ENCODE measurements around the gene MAGT1.
"Not testable (repeated sequence)": the region's sequence is repeated elsewhere in the genome, so short reads cannot be mapped to it uniquely, and the experiment has no call there.

MAGT1 gene

DNA sequence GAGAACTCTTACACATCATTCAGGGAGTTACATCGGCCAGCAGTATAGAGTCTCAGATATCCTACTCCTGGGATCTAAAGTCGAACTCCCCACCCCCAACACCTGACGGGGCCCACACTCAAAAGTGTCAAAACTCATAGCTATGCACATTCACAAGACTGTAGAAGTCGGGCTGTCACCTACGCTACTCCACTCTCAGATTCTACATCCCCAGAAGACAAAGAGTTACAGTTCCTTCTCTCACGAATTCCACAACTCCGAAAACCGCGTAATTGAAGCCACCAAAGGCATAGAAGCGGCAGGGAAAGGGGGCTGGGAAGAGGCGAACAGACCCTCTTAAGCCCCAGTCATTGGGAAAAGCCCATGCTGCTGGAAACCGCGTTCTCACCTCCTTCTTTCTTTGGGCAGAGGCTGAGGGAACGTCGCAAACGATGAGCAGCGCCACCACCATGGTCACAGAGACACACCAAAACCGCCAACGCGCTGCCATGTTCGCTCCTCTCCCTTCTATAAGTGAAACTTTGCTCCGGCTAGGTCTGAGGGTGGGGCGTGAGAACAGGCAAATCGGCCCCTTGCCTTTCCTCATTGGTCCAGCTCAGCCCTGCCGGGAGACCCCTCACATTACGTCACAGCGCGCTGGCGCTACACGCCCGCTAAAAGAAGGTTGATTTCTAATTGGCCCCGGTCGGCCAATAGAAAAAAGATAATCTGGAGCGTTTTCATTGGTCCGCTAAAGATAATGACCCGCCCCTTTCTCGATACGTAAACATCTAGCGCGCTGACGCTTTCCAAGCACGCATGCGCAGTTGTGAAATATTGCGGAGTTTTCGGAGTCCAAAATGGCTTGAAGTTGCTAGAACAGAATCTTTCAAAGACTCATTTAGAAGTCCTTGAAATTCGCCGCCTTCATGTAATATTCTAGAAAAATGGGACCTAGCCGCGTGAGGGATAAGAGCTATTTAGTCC is at the start of gene MAGT1:
Gene MAGT1, minus strand, starts transcription at position 515 of the 966 bp plus-strand sequence. Its CDS starts 25 bp downstream, at position 490.
- H3F3A ChIP-seq (ENCODE audit: insufficient read depth, low read length): no peaks in the 10 kb centered on the region
- peaks cover 57% of the 10 kb centered on the region for H3K79me2 ChIP-seq (ENCODE audit: low read length)
- no peaks in the 10 kb centered on the region for H3K36me3 ChIP-seq (replicated peaks; ENCODE audit: insufficient read depth, low read length)
- H3K9ac ChIP-seq (ENCODE audit: low read length): peak within 1 kb of the TSS; percentile 97
- peak; percentile 97 for DNase-seq
- H3K4me2 ChIP-seq (ENCODE audit: low read depth, low read length): peak within 1 kb of the TSS; percentile 72
- no peaks in the 10 kb centered on the region for H3K4me1 ChIP-seq (ENCODE audit: low read length)
- no peaks in the 10 kb centered on the region for H3K27me3 ChIP-seq (replicated peaks; ENCODE audit: insufficient read depth, low read length)
- H3K4me3 ChIP-seq (ENCODE audit: low read length): peak within 1 kb of the TSS; percentile 78
- H3K27ac ChIP-seq (ENCODE audit: low read length): peak within 1 kb of the TSS; percentile 96
- H3K9me3 ChIP-seq (replicated peaks; ENCODE audit: insufficient read depth, low read length): no peaks in the 10 kb centered on the region
- H2AFZ ChIP-seq (ENCODE audit: low read length): peak within 1 kb of the TSS; percentile 69
- no peaks in the 10 kb centered on the region for H4K20me1 ChIP-seq (ENCODE audit: insufficient read depth, low read length)
- H3K9me2 ChIP-seq (replicated peaks; ENCODE audit: insufficient read depth, low read length): no peaks in the 10 kb centered on the region
- no peak for TF ChIP-seq EZH2phosphoT487 (IDR thresholded peaks at IDR 0.05; ENCODE audit: low read length)
- TF ChIP-seq, protein P1, sequence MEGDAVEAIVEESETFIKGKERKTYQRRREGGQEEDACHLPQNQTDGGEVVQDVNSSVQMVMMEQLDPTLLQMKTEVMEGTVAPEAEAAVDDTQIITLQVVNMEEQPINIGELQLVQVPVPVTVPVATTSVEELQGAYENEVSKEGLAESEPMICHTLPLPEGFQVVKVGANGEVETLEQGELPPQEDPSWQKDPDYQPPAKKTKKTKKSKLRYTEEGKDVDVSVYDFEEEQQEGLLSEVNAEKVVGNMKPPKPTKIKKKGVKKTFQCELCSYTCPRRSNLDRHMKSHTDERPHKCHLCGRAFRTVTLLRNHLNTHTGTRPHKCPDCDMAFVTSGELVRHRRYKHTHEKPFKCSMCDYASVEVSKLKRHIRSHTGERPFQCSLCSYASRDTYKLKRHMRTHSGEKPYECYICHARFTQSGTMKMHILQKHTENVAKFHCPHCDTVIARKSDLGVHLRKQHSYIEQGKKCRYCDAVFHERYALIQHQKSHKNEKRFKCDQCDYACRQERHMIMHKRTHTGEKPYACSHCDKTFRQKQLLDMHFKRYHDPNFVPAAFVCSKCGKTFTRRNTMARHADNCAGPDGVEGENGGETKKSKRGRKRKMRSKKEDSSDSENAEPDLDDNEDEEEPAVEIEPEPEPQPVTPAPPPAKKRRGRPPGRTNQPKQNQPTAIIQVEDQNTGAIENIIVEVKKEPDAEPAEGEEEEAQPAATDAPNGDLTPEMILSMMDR (IDR thresholded peaks at IDR 0.05; ENCODE audit: low read length): no peak
- TF ChIP-seq EZH2 (optimal IDR thresholded peaks at IDR 0.05; ENCODE audit: low read depth, low read length): no peak

DNA sequence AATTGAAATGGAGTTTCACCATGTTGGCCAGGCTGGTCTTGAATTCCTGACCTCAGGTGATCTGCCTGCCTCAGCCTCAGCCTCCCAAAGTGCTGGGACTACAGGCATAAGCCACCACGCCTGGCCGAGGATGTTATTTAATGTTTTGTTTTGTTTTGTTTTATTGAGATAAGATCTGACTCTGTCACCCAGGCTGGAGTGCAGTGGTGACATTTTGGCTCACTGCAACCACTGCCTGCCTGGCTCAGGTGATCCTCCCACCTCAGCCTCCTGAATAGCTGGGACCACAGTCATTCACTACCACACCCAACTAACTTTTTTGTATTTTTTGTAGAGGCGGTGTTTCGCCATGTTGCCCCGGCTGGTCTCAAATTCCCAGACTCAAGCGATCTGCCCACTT is 49.8 kb upstream of the MAGT1 start:
- not testable (repeated sequence) for H3K27ac ChIP-seq (ENCODE audit: low read length); H3K9me2 ChIP-seq (replicated peaks; ENCODE audit: insufficient read depth, low read length); H4K20me1 ChIP-seq (ENCODE audit: insufficient read depth, low read length); H3F3A ChIP-seq (ENCODE audit: insufficient read depth, low read length); H2AFZ ChIP-seq (ENCODE audit: low read length); H3K36me3 ChIP-seq (replicated peaks; ENCODE audit: insufficient read depth, low read length); H3K9me3 ChIP-seq (replicated peaks; ENCODE audit: insufficient read depth, low read length); H3K9ac ChIP-seq (ENCODE audit: low read length); H3K4me3 ChIP-seq (ENCODE audit: low read length); H3K4me2 ChIP-seq (ENCODE audit: low read depth, low read length); H3K27me3 ChIP-seq (replicated peaks; ENCODE audit: insufficient read depth, low read length); H3K4me1 ChIP-seq (ENCODE audit: low read length); DNase-seq
- peaks cover 11% of the 10 kb centered on the region; the same call in 1 of the 2 replicates for H3K79me2 ChIP-seq (ENCODE audit: low read length)

DNA sequence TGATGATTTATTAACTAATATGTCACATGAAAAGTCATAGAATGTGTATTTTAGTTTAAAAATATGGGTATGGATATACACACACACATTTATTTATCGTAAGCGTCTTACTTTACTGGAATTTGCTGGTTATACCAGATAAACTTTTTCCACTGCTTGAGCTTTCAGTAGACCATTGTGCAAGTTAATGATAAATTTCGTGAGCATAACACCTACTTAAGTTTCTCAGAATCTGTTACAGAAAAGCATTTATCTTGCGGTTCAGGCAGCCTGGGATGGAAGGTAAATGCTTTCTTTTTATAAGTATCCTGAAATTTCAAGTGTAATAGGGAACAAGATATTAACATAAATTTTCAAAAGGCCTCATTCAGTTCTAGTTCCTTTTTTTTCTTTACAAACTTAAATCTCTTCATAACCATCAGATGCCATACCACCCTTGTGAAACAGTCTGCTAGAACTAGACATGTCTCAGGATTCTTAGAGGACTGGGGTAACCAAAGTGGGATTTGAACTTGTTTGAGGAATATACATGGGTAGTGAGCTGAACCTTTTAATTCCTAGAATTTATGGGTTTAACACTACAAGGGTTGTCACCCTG is 42.9 kb upstream of the MAGT1 start:
- H3K36me3 ChIP-seq (replicated peaks; ENCODE audit: insufficient read depth, low read length): no peaks in the 10 kb centered on the region
- no peak overlapping the region for H3K4me3 ChIP-seq (ENCODE audit: low read length)
- 0 out of 2 replicates have a peak, but pooled peaks cover under 1% of the 10 kb centered on the region for H3K4me1 ChIP-seq (ENCODE audit: low read length)
- no peaks in the 10 kb centered on the region for H4K20me1 ChIP-seq (ENCODE audit: insufficient read depth, low read length)
- no peaks in the 10 kb centered on the region for H3K9me2 ChIP-seq (replicated peaks; ENCODE audit: insufficient read depth, low read length)
- H3K27me3 ChIP-seq (replicated peaks; ENCODE audit: insufficient read depth, low read length): no peaks in the 10 kb centered on the region
- peaks cover 21% of the 10 kb centered on the region for H3K79me2 ChIP-seq (ENCODE audit: low read length)
- H2AFZ ChIP-seq (ENCODE audit: low read length): no peak overlapping the region
- H3K4me2 ChIP-seq (ENCODE audit: low read depth, low read length): no peak overlapping the region
- no peaks in the 10 kb centered on the region for H3K9me3 ChIP-seq (replicated peaks; ENCODE audit: insufficient read depth, low read length)
- H3K9ac ChIP-seq (ENCODE audit: low read length): no peak overlapping the region
- TF ChIP-seq EZH2 (optimal IDR thresholded peaks at IDR 0.05; ENCODE audit: low read depth, low read length) (no peak), EZH2phosphoT487 (IDR thresholded peaks at IDR 0.05; ENCODE audit: low read length) (no peak)
- TF ChIP-seq, protein P1 (IDR thresholded peaks at IDR 0.05; ENCODE audit: low read length): no peak
- H3K27ac ChIP-seq (ENCODE audit: low read length): no peak overlapping the region
- DNase-seq: no peak
- H3F3A ChIP-seq (ENCODE audit: insufficient read depth, low read length): no peaks in the 10 kb centered on the region

Measured in MM.1S (cell line).